Measurements from ENCODE around the gene FAM167B. TPM values are rescaled to one million over a fixed set of nuclear protein-coding genes. Genes with fewer than 3 reads are reported as not detected.
A peak's percentile ranks its signal among the peaks of the same experiment; 100 is the strongest.

FAM167B gene
- total RNA-seq, 1 donor, result 5.2 TPM

DNA sequence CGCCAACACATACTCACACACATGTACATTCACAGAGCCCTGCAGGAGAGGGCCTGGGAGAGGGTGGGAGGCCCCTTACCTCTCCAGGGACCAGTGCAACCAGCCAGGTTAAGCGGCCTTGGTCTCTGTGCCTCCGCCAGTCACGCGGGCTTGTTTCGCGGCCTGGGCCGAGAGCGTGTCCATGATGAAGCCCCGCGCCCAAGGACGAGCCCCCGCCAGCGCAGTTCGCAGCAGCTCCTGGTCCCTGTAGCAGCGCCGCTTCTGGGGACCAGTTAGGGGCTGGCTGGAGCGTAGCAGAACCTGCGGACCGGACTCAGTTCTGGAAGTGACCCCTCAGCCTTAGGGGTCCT, 7.3 kb upstream of the FAM167B start:
- TF ChIP-seq, protein P1, sequence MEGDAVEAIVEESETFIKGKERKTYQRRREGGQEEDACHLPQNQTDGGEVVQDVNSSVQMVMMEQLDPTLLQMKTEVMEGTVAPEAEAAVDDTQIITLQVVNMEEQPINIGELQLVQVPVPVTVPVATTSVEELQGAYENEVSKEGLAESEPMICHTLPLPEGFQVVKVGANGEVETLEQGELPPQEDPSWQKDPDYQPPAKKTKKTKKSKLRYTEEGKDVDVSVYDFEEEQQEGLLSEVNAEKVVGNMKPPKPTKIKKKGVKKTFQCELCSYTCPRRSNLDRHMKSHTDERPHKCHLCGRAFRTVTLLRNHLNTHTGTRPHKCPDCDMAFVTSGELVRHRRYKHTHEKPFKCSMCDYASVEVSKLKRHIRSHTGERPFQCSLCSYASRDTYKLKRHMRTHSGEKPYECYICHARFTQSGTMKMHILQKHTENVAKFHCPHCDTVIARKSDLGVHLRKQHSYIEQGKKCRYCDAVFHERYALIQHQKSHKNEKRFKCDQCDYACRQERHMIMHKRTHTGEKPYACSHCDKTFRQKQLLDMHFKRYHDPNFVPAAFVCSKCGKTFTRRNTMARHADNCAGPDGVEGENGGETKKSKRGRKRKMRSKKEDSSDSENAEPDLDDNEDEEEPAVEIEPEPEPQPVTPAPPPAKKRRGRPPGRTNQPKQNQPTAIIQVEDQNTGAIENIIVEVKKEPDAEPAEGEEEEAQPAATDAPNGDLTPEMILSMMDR (IDR thresholded peaks at IDR 0.05; ENCODE audit: insufficient read depth, low read depth, low read length), result no peak
- H3K4me3 ChIP-seq (ENCODE audit: low read depth, low read length), result peak overlapping the region; percentile 87
- no peak for DNase-seq (ENCODE audit: low read depth)

DNA sequence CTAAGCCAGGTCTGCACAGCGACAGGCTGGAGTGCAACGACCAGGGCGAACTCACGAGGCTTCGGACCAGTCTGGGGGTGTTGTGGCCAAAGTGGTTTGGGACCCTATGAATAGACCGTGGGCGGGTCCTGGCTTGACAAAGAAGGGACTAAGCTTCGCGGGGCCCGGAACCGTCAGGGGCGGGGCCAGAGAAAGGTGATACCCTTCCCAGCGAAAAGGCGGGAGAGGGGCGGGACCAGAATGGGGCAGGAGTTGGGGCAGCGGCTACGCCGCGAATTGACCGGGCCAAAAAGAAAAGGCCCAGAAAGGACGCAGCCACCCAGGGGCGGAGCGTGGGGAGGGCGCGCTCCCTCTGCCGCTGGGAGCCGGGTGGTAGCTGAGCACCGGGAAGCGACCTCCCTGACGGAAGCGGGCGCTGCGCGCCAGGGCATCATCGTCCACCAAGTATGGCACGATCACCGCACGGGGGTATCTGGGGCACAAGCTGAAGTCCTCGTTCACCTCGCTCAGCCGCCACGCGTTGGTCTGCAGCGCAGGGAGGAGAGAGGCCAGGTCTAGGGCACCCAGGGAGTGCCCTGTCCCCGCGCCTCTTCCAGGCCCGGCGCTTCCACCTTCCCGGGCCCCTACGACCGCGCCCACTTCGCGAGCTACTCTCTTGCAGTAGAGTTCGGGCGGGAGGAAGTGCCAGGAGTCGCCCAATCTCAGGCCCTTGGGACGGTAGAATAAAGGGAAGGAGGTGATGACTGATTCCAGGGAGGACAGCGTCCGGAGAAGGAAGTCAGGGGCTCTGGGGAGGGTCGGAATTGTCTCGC, 6.7 kb upstream of the FAM167B start:
- peak overlapping the region; percentile 87 for H3K4me3 ChIP-seq (ENCODE audit: low read depth, low read length)
- peak; percentile 57 for DNase-seq (ENCODE audit: low read depth)
- TF ChIP-seq, protein P1 (IDR thresholded peaks at IDR 0.05; ENCODE audit: insufficient read depth, low read depth, low read length), result peak; percentile 28

DNA sequence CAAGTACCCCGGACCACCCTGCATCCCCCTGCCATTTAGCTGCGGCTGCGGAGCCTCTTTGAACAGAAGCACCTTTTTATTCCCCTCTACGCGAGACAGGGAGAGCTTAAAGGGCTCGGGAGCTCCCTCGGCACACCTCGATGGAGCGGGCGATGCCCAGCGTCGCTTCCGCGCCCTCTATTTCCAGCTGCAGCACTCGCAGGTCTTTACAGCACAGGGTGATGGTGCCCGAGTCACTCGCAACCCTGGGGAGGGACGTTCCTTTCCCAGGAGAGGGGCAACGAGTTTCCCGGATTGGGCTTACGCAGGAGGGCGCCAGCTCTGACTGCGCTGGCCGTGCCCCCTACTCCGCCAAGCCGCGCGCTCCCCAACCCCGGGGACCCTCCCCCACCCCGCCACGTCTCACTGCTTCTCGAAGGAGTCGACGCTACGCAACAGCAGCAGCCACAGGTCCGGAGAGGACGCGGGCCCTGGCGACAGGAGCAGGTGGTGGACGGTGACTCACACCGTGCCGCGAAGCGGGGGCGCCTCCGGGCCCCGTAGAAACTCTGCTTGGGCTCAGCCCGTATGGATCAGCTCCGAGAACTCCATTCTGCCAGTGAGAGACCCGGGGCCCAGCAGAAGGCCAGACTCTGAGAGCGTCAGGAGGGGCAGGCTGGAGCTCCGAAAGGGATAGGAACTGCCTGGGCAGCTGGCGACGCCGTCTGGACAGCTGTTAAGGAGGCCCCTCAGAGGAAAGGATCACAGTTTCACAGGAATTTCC, 5.8 kb upstream of the FAM167B start:
- TF ChIP-seq, protein P1 (IDR thresholded peaks at IDR 0.05; ENCODE audit: insufficient read depth, low read depth, low read length), result no peak
- peak; percentile 69 for DNase-seq (ENCODE audit: low read depth)
- peak overlapping the region; percentile 87 for H3K4me3 ChIP-seq (ENCODE audit: low read depth, low read length)

DNA sequence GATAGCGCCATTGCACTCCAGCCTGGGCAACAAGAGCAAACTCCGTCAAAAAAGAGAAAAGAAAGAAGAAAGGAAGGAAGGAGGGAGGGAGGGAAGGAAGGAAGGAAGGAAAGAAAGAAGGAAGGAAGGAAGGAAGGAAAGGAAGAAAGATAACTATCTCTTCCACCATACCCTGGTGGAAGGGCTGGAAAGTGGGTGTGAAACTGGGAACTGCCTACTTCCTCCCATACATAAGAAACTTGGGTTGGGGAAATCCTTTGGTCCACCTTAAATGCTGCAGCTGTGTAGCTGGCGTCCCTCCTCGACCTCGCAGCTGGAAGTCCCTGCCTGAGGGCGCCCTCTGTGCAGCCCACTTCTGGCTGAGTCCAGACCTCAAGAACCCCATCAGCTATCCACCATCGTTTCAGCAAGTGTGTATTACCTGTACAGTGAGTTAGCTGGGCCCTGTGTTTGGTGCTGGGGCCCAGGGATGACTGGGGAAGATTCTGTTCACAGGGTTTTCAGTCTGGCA, 4.6 kb upstream of the FAM167B start:
- DNase-seq (ENCODE audit: low read depth), result peak; percentile 62
- H3K4me3 ChIP-seq (ENCODE audit: low read depth, low read length), result peak overlapping the region; percentile 37
- TF ChIP-seq, protein P1 (IDR thresholded peaks at IDR 0.05; ENCODE audit: insufficient read depth, low read depth, low read length), result no peak

DNA sequence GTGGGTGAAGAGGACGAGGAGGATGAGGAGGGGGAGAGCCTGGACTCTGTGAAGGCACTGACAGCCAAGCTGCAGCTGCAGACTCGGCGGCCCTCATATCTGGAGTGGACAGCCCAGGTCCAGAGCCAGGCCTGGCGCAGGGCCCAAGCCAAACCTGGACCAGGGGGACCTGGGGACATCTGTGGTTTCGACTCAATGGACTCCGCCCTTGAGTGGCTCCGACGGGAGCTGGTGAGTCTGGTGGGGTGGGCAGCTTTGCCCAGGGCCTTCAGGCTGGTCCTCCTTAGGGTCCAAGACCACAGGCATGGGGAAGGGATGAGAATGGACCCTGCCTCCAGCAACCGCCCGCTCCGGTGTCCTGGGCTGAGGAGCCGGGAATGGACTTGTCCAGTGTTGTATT, 430 bp downstream of the FAM167B start:
- no peak overlapping the region for H3K4me3 ChIP-seq (ENCODE audit: low read depth, low read length)
- no peak for DNase-seq (ENCODE audit: low read depth)
- TF ChIP-seq, protein P1 (IDR thresholded peaks at IDR 0.05; ENCODE audit: insufficient read depth, low read depth, low read length), result no peak

DNA sequence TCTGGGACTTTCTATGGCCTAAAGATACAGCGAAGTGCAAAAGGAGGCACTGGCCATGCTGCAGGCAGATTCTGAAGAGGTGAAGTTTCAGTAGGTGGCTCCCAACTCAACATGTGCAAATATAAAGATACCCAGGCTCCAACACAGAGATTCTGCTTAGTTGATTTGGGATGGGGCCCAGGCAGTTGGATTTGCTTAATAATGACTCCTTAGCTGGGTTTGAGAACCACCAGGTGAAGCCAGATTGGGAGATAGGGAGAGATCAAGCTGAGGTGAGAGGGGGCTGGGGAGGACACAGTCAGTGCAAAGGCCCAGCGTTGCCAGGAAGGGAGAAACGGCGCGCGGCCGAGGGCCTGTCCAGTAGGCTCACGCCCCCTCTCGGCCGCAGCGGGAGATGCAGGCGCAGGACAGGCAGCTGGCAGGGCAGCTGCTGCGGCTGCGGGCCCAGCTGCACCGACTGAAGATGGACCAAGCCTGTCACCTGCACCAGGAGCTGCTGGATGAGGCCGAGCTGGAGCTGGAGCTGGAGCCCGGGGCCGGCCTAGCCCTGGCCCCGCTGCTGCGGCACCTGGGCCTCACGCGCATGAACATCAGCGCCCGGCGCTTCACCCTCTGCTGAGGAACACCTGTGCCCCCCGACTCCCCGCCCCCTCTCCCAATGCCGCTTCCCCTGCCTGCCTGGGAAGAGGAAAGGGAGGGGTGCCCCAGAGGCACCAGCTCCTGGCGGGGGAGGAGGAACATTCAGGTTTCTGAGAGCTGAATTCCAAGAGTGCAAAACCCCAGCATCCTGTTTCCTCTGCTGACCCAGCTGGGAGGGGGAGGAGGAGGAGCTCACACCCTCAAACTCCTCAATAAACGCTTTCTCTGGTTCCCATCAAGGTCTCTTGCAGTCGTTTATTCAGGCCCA, 1.2 kb downstream of the FAM167B start:
- no peak overlapping the region for H3K4me3 ChIP-seq (ENCODE audit: low read depth, low read length)
- TF ChIP-seq, protein P1 (IDR thresholded peaks at IDR 0.05; ENCODE audit: insufficient read depth, low read depth, low read length), result peak; percentile 91
- peak; percentile 72 for DNase-seq (ENCODE audit: low read depth)

All from fibroblast of villous mesenchyme (primary cell).